ENCODE measurements around the gene UGDH. TPM values are rescaled to one million over a fixed set of nuclear protein-coding genes. Genes with fewer than 3 reads are reported as not detected.
"Not testable (repeated sequence)": the region's sequence is repeated elsewhere in the genome, so short reads cannot be mapped to it uniquely, and the experiment has no call there.

Gene UGDH
- total and polyA plus RNA-seq, 8 donors, result 14.6 to 161 (median 33.2) TPM

- H3K27ac ChIP-seq, result no peak overlapping the region
- H3K4me3 ChIP-seq, result no peak overlapping the region
- H3K27me3 ChIP-seq, result no peaks in the 10 kb centered on the region
- no peak for DNase-seq
- no peaks in the 10 kb centered on the region for H3K9me3 ChIP-seq
- peaks cover 91 to 100% (median 100%) of the 10 kb centered on the region in 4 donors for H3K36me3 ChIP-seq
- intact Hi-C loops (cut with DNase I; ENCODE audit: low total_unique reads), result no loop called here
- TF ChIP-seq POLR2AphosphoS5 (IDR thresholded peaks at IDR 0.05) (no peak), EP300 (IDR thresholded peaks at IDR 0.05) (no peak), POLR2A (IDR thresholded peaks at IDR 0.05) (no peak), CTCF (IDR thresholded peaks at IDR 0.05) (no peak)
- WGBS, 5 donors, result 50 to 67% (median 63%) methylated on average over 1 of the region's 1 CpG
- H3K4me1 ChIP-seq, result no peaks in the 10 kb centered on the region
These were observed 21.7 kb downstream of the UGDH start for GRCh38 chr4:39505581-39505980.

- Histone ChIP-seq H3K27me3 (no peaks in the 10 kb centered on the region), H3K9me3 (no peaks in the 10 kb centered on the region), H3K4me3 (no peak overlapping the region), H3K4me1 (no peaks in the 10 kb centered on the region), H3K36me3 (peaks cover 86 to 100% (median 100%) of the 10 kb centered on the region in 4 donors), H3K27ac (no peak overlapping the region)
- no peak for DNase-seq
- TF ChIP-seq EP300 (IDR thresholded peaks at IDR 0.05) (no peak), CTCF (IDR thresholded peaks at IDR 0.05) (no peak), POLR2AphosphoS5 (IDR thresholded peaks at IDR 0.05) (no peak), POLR2A (IDR thresholded peaks at IDR 0.05) (no peak)
- intact Hi-C loops (cut with DNase I; ENCODE audit: low total_unique reads), result no loop called here
- WGBS, 5 donors, result 84 to 100% (median 95%) methylated on average over 2 of the region's 2 CpGs
These were observed 22.7 kb downstream of the UGDH start for GRCh38 chr4:39504538-39504937.

- 87 to 95% (median 93%) methylated on average over 4 of the region's 4 CpGs for WGBS, 5 donors
These were observed 24.6 kb downstream of the UGDH start for GRCh38 chr4:39502664-39503035.

GRCh38 chr4:39502019-39502663 is 25.1 kb downstream of the UGDH start:
- intact Hi-C loops (cut with DNase I; ENCODE audit: low total_unique reads), result no loop called here
- no peak for DNase-seq
- no peaks in the 10 kb centered on the region for H3K9me3 ChIP-seq
- H3K36me3 ChIP-seq, result peaks cover 70 to 92% (median 92%) of the 10 kb centered on the region in 4 donors
- no peaks in the 10 kb centered on the region for H3K4me1 ChIP-seq
- H3K27ac ChIP-seq, result peak overlapping the region in 1 of 5 donors; percentile 24
- H3K27me3 ChIP-seq, result no peaks in the 10 kb centered on the region
- TF ChIP-seq POLR2AphosphoS5 (IDR thresholded peaks at IDR 0.05) (no peak), POLR2A (IDR thresholded peaks at IDR 0.05) (no peak), EP300 (IDR thresholded peaks at IDR 0.05) (no peak), CTCF (IDR thresholded peaks at IDR 0.05) (no peak)
- H3K4me3 ChIP-seq, result no peak overlapping the region

More at GRCh38 chr4:39502664-39503035, 24.6 kb downstream of the UGDH start:
- H3K4me3 ChIP-seq; intact Hi-C loops (cut with DNase I; ENCODE audit: low total_unique reads); H3K27me3 ChIP-seq; H3K4me1 ChIP-seq; H3K9me3 ChIP-seq; DNase-seq: not testable (repeated sequence)
- peak overlapping the region in 1 of 5 donors; percentile 24 for H3K27ac ChIP-seq
- peaks cover 75 to 97% (median 97%) of the 10 kb centered on the region in 4 donors for H3K36me3 ChIP-seq

GRCh38 chr4:39498727-39499020 is 28.6 kb downstream of the UGDH start:
- H3K4me3 ChIP-seq, result no peak overlapping the region
- no peaks in the 10 kb centered on the region for H3K9me3 ChIP-seq
- no peaks in the 10 kb centered on the region for H3K4me1 ChIP-seq
- no peak for DNase-seq
- peaks cover 39 to 57% (median 57%) of the 10 kb centered on the region in 4 donors for H3K36me3 ChIP-seq
- TF ChIP-seq POLR2A (IDR thresholded peaks at IDR 0.05), result no peak
- no peak for TF ChIP-seq CTCF (IDR thresholded peaks at IDR 0.05)
- TF ChIP-seq POLR2AphosphoS5 (IDR thresholded peaks at IDR 0.05), result no peak
- no peak for TF ChIP-seq EP300 (IDR thresholded peaks at IDR 0.05)
- no peaks in the 10 kb centered on the region for H3K27me3 ChIP-seq
- no peak overlapping the region for H3K27ac ChIP-seq
- intact Hi-C loops (cut with DNase I; ENCODE audit: low total_unique reads), result no loop called here
